Measurements from ENCODE around the gene DOK3.

DOK3 gene

DNA sequence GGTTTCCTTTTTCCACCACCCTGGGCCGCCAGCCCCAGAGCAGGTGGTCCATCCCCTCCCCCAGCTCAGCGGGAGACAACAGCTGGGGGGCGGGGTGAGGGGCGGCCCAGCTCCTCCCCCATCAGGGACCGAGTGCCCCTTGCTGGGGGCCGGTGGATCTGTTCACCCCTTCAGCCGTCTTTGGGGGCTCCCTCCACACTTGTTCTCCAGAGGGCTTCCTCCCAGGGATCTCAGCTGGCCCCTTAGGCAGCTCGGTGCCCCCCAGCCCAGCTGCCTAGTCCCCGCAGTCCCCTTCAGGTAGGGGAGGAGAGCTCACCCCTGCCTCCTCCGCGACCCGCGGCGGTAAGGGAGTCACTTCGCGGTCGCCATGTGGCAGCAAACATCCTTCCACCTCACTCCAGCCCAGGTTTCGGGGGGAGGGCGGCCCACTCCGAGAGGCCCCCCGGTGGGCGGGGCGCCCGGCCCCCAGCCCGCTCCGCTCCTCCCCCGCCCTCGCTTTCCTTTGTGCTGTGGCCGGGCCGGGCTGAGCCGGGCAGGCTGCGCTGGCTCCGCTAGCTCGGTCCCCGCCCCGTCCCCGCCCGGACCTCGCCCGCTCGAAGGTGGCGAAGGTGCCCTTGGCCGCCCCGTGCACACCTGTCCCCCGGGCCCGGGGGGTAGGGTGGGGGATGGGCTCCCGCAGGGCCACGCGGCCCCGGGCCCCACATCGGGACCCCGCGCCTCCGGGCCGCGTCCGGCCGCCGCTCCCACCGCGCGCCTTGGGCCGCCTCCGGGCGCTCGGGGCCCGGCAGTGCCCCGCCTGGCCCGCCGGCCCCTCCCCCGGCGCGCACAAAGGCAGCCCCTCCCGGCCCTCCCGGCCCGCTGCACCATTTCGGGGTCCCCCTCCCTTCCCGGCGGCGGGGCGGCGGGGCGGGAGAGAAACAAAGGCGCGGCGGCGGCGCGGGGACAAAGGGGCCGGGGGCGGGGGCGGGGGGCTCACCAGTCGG lies 36.9 kb downstream of the DOK3 start:
- H3K4me2 ChIP-seq (ENCODE audit: low read length) = peak overlapping the region; percentile 85
- H3K4me1 ChIP-seq (ENCODE audit: insufficient read depth, low read length, severe bottlenecking) = peaks cover 27% of the 10 kb centered on the region
- TF ChIP-seq, protein P1, sequence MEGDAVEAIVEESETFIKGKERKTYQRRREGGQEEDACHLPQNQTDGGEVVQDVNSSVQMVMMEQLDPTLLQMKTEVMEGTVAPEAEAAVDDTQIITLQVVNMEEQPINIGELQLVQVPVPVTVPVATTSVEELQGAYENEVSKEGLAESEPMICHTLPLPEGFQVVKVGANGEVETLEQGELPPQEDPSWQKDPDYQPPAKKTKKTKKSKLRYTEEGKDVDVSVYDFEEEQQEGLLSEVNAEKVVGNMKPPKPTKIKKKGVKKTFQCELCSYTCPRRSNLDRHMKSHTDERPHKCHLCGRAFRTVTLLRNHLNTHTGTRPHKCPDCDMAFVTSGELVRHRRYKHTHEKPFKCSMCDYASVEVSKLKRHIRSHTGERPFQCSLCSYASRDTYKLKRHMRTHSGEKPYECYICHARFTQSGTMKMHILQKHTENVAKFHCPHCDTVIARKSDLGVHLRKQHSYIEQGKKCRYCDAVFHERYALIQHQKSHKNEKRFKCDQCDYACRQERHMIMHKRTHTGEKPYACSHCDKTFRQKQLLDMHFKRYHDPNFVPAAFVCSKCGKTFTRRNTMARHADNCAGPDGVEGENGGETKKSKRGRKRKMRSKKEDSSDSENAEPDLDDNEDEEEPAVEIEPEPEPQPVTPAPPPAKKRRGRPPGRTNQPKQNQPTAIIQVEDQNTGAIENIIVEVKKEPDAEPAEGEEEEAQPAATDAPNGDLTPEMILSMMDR (IDR thresholded peaks at IDR 0.05; ENCODE audit: low read length) = peak; percentile 8; the same call in 1 of the 2 replicates
- no peak for TF ChIP-seq EZH2 (IDR thresholded peaks at IDR 0.05; ENCODE audit: borderline replicate concordance, low read length)
- peak overlapping the region; percentile 84 for H3K9ac ChIP-seq (ENCODE audit: low read length)
- peak overlapping the region; percentile 68 for H3K27ac ChIP-seq (ENCODE audit: low read depth, low read length, poor library complexity, severe bottlenecking)
- no peaks in the 10 kb centered on the region for H3K79me2 ChIP-seq (ENCODE audit: insufficient read depth, low read length)
- peak overlapping the region; percentile 82 for H3K4me3 ChIP-seq (ENCODE audit: low read depth, low read length, poor library complexity, severe bottlenecking)
- H3K9me2 ChIP-seq (ENCODE audit: low read depth, low read length) = no peaks in the 10 kb centered on the region
- no peaks in the 10 kb centered on the region for H3K27me3 ChIP-seq (ENCODE audit: insufficient read depth, low read length)
- no peaks in the 10 kb centered on the region for H3F3A ChIP-seq (ENCODE audit: insufficient read depth, low read length)
- no peaks in the 10 kb centered on the region for H3K9me3 ChIP-seq (ENCODE audit: low read length)
- H2AFZ ChIP-seq (ENCODE audit: low read length) = no peak overlapping the region
- H4K20me1 ChIP-seq (ENCODE audit: insufficient read depth, low read length) = no peaks in the 10 kb centered on the region
- peaks cover 28% of the 10 kb centered on the region for H3K36me3 ChIP-seq (ENCODE audit: insufficient read depth, low read length)

DNA sequence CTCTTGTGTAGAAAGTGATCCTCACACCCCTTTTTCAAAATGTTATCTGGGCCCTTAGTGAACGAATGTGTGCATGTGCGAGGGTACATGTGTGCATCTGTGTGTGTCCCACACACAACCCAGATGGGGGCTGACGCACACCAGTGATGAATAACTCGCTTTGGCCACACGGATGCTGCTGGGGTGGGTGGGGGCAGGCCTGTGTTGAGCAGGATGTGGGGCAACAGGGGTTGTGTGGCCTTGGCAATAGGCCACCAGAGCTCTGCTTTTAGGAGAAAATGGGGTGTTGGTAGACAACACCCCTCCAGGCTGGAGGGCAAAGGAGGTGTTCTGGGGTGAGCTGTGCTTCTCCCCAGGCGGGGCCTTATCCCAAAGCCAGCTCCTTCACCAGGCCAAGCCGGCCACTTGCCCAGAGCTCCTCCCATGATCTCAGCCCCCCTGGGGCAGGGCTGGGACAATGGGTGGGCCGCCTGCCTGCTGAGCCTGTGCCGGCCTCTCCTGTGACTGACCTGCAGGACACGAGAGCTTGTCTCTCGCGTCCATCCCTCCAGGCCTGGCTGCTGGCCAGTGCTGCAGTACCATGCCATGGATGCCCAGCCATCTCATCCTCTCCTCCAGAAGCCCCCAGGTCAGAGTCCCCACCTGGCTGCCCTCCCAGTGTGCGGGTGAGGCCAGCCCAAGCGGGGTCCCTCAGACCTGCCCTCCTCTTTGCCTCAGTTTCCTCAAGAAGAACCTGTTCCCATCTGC lies 37.8 kb downstream of the DOK3 start:
- Histone ChIP-seq H3K36me3 (ENCODE audit: insufficient read depth, low read length) (peaks cover 37% of the 10 kb centered on the region), H2AFZ (ENCODE audit: low read length) (no peak overlapping the region), H3K27me3 (ENCODE audit: insufficient read depth, low read length) (no peaks in the 10 kb centered on the region), H3K4me1 (ENCODE audit: insufficient read depth, low read length, severe bottlenecking) (peaks cover 27% of the 10 kb centered on the region), H3K9me3 (ENCODE audit: low read length) (no peaks in the 10 kb centered on the region), H4K20me1 (ENCODE audit: insufficient read depth, low read length) (no peaks in the 10 kb centered on the region), H3K4me3 (ENCODE audit: low read depth, low read length, poor library complexity, severe bottlenecking) (peak overlapping the region; percentile 82), H3K9ac (ENCODE audit: low read length) (peak overlapping the region; percentile 84), H3K4me2 (ENCODE audit: low read length) (peak overlapping the region; percentile 85), H3K27ac (ENCODE audit: low read depth, low read length, poor library complexity, severe bottlenecking) (peak overlapping the region; percentile 68), H3F3A (ENCODE audit: insufficient read depth, low read length) (no peaks in the 10 kb centered on the region), H3K79me2 (ENCODE audit: insufficient read depth, low read length) (no peaks in the 10 kb centered on the region), H3K9me2 (ENCODE audit: low read depth, low read length) (no peaks in the 10 kb centered on the region)
- TF ChIP-seq, protein P1 (IDR thresholded peaks at IDR 0.05; ENCODE audit: low read length) = no peak
- TF ChIP-seq EZH2 (IDR thresholded peaks at IDR 0.05; ENCODE audit: borderline replicate concordance, low read length) = no peak

DNA sequence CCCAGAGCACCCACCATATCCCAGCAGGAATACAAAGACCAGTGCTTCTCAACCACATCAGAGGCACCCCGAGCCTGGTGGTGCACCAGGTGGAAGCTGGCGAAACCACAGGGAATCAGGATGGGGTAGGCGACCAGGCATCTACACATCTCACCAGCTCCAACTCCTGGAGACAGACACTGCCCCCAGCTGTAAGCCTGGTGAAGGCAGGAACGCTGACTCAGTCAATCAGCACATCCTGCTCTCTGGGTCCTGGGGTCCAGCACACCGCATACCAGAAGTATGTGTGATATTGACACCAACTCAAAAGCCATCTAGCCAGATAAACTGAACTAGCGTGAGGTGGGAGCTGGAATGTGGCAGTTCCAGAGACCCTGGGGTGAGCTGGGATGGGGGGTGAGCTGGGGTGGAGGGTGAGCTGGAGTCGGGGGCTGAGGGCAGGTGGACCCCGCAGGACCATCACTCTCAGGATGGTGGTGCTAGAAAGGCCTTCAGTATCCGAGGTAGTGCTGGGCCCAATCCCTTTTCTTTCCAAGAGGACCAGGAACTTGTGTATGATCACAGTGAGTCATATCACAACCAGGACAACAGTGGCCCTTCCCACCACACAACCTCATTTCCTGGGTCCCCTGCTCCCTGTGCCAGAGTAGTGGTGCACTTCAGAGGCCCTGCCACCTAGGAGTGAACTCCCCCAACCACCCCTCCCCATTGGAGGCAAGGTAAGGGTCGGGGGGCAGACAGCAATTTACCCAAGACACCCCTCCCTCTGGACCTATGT lies 38.7 kb downstream of the DOK3 start:
- no peaks in the 10 kb centered on the region for H3K27me3 ChIP-seq (ENCODE audit: insufficient read depth, low read length)
- no peak overlapping the region for H2AFZ ChIP-seq (ENCODE audit: low read length)
- H3K4me1 ChIP-seq (ENCODE audit: insufficient read depth, low read length, severe bottlenecking) = peaks cover 27% of the 10 kb centered on the region
- H3K9me2 ChIP-seq (ENCODE audit: low read depth, low read length) = no peaks in the 10 kb centered on the region
- H3K9me3 ChIP-seq (ENCODE audit: low read length) = no peaks in the 10 kb centered on the region
- no peak overlapping the region; the same call in 1 of the 2 replicates for H3K9ac ChIP-seq (ENCODE audit: low read length)
- peak overlapping the region; percentile 68 for H3K27ac ChIP-seq (ENCODE audit: low read depth, low read length, poor library complexity, severe bottlenecking)
- H3K36me3 ChIP-seq (ENCODE audit: insufficient read depth, low read length) = peaks cover 46% of the 10 kb centered on the region
- peak overlapping the region; percentile 85; the same call in 1 of the 2 replicates for H3K4me2 ChIP-seq (ENCODE audit: low read length)
- no peaks in the 10 kb centered on the region for H3K79me2 ChIP-seq (ENCODE audit: insufficient read depth, low read length)
- TF ChIP-seq, protein P1 (IDR thresholded peaks at IDR 0.05; ENCODE audit: low read length) = no peak
- H3K4me3 ChIP-seq (ENCODE audit: low read depth, low read length, poor library complexity, severe bottlenecking) = no peak overlapping the region
- H3F3A ChIP-seq (ENCODE audit: insufficient read depth, low read length) = no peaks in the 10 kb centered on the region
- no peaks in the 10 kb centered on the region for H4K20me1 ChIP-seq (ENCODE audit: insufficient read depth, low read length)

Data from OCI-LY1 (cell line).